IMR-90 (cell line): Measurements from ENCODE around the gene WASF1. TPM values are rescaled to one million over a fixed set of nuclear protein-coding genes. Genes with fewer than 3 reads are reported as not detected.

ENCODE experiments used
- ATAC-seq: fragments of 200-7000 bp; cut with Tn5 transposase; 2 replicates; pipeline ENCODE4 v1.9.1; 2020; ENCODE audit warnings: low read depth, mild to moderate bottlenecking, moderate library complexity
- BruUV-seq: library from RNA; stranded (reverse); fragments of 400-500 nt; replicated peaks from 2 replicates; lab custom pipeline; 2021; lab: Mats Ljungman, UMichigan
- CTCF ChIA-PET: fragments of 300-600 bp; formaldehyde crosslinking; extraction: SDS; loops from one replicate; lab custom pipeline; 2021; ENCODE audit warnings: antibody characterized with exemption; lab: Yijun Ruan, JAX
- POLR2A ChIA-PET: fragments of 300-600 bp; sonication (Branson Sonifier 250); formaldehyde crosslinking; loops from one replicate; lab custom pipeline; 2022; ENCODE audit warnings: antibody characterized with exemption; ENCODE audit not compliant: unreplicated experiment; lab: Charles Lee
- DNase-seq: peaks from one replicate; pipeline ENCODE4 v3.0.0; 2013
- H2AFZ ChIP-seq: replicated peaks from 2 replicates; pipeline ENCODE3; 2013; ENCODE audit warnings: low read length, mild to moderate bottlenecking; ENCODE audit not compliant: poor library complexity
- H2AK5ac ChIP-seq: 2 replicates; pipeline ENCODE4 v1.6.1; 2013; ENCODE audit warnings: low read depth, low read length, inconsistent platforms
- H2AK9ac ChIP-seq: replicated peaks from 2 replicates; pipeline ENCODE3; 2013; ENCODE audit warnings: mild to moderate bottlenecking, low read depth, low read length, moderate library complexity; ENCODE audit not compliant: poor library complexity
- H2BK120ac ChIP-seq: 2 replicates; pipeline ENCODE4 v1.6.1; 2013; ENCODE audit warnings: low read depth, low read length, inconsistent platforms
- H2BK15ac ChIP-seq: 3 replicates; pipeline ENCODE4 v1.6.1; 2013; ENCODE audit warnings: low read depth, low read length, inconsistent platforms
- H2BK20ac ChIP-seq: 2 replicates; pipeline ENCODE4 v1.6.1; 2013; ENCODE audit warnings: low read depth, mild to moderate bottlenecking, inconsistent platforms, low read length, moderate library complexity
- H2BK5ac ChIP-seq: 2 replicates; pipeline ENCODE4 v1.6.1; 2013; ENCODE audit warnings: mild to moderate bottlenecking, low read depth, low read length, inconsistent platforms; ENCODE audit not compliant: poor library complexity, severe bottlenecking
- H3K14ac ChIP-seq: replicated peaks from 2 replicates; pipeline ENCODE4 v1.6.1; 2013; ENCODE audit warnings: low read depth, low read length, inconsistent platforms
- H3K18ac ChIP-seq: 2 replicates; pipeline ENCODE4 v1.6.1; 2013; ENCODE audit warnings: low read depth, low read length, control low read depth
- H3K23ac ChIP-seq: 2 replicates; pipeline ENCODE4 v1.6.1; 2013; ENCODE audit warnings: low read depth, low read length, inconsistent platforms
- H3K27ac ChIP-seq: 2 replicates; pipeline ENCODE4 v1.5.1; 2013; ENCODE audit warnings: mild to moderate bottlenecking, control low read depth, low read length; ENCODE audit not compliant: insufficient read depth
- H3K27me3 ChIP-seq: 2 replicates; pipeline ENCODE4 v1.6.1; 2013; ENCODE audit warnings: low read length; ENCODE audit not compliant: control insufficient read depth, insufficient read depth
- H3K36me3 ChIP-seq: 2 replicates; pipeline ENCODE4 v1.6.1; 2013; ENCODE audit warnings: low read length, mixed read lengths; ENCODE audit not compliant: control insufficient read depth, insufficient read depth
- H3K4ac ChIP-seq: 2 replicates; pipeline ENCODE4 v1.6.1; 2013; ENCODE audit warnings: low read depth, low read length, inconsistent platforms
- H3K4me1 ChIP-seq: 2 replicates; pipeline ENCODE4 v1.6.1; 2013; ENCODE audit warnings: low read length, mixed read lengths; ENCODE audit not compliant: control insufficient read depth, insufficient read depth
- H3K4me2 ChIP-seq: 2 replicates; pipeline ENCODE4 v1.6.1; 2013; ENCODE audit warnings: low read depth, mild to moderate bottlenecking, control low read depth, low read length, moderate library complexity
- H3K4me3 ChIP-seq: 2 replicates; pipeline ENCODE4 v1.5.1; 2013; ENCODE audit warnings: low read depth, mild to moderate bottlenecking, control low read depth, low read length, moderate library complexity; ENCODE audit not compliant: insufficient read depth
- H3K56ac ChIP-seq: 2 replicates; pipeline ENCODE4 v1.6.1; 2013; ENCODE audit warnings: low read length, inconsistent platforms; ENCODE audit not compliant: insufficient read depth; ENCODE audit errors: extremely low read depth
- H3K79me1 ChIP-seq, 2 experiments: 2 replicates each; pipeline ENCODE4 v1.6.1; 2013; ENCODE audit warnings: low read length in 2 of 2, inconsistent platforms in 1 of 2, low read depth in 1 of 2
- H3K9ac ChIP-seq: 2 replicates; pipeline ENCODE4 v1.6.1; 2013; ENCODE audit warnings: low read depth, low read length, control low read depth
- H3K9me1 ChIP-seq: 2 replicates; pipeline ENCODE4 v1.6.1; 2013; ENCODE audit warnings: low read length, inconsistent platforms; ENCODE audit not compliant: insufficient read depth
- H3K9me3 ChIP-seq: 2 replicates; pipeline ENCODE4 v1.6.1; 2013; ENCODE audit warnings: low read length; ENCODE audit not compliant: control insufficient read depth, insufficient read depth
- H4K20me1 ChIP-seq: 2 replicates; pipeline ENCODE4 v1.6.1; 2013; ENCODE audit warnings: low read length, inconsistent platforms; ENCODE audit not compliant: insufficient read depth
- H4K5ac ChIP-seq: 2 replicates; pipeline ENCODE4 v1.6.1; 2013; ENCODE audit warnings: mild to moderate bottlenecking, low read depth, low read length, control low read depth
- H4K8ac ChIP-seq, 2 experiments: 2 replicates each; pipeline ENCODE4 v1.6.1; 2013; ENCODE audit warnings: low read depth in 2 of 2, low read length in 2 of 2, control low read depth in 1 of 2, inconsistent platforms in 1 of 2
- H4K91ac ChIP-seq: 2 replicates; pipeline ENCODE4 v1.6.1; 2013; ENCODE audit warnings: low read depth, low read length, inconsistent platforms; ENCODE audit not compliant: insufficient read depth
- BHLHE40 ChIP-seq: fragments of 150-350 bp; IDR thresholded peaks from 2 replicates; pipeline ENCODE4 v1.6.1; 2016; ENCODE audit warnings: mild to moderate bottlenecking, low read depth, low read length
- CEBPB ChIP-seq: IDR thresholded peaks from 2 replicates; pipeline ENCODE4 v1.6.1; 2012; ENCODE audit warnings: low read depth, low read length, improper control_type of control experiment
- CHD1 ChIP-seq: IDR thresholded peaks from 2 replicates; pipeline ENCODE4 v1.6.1; 2012; ENCODE audit warnings: low read depth, low read length, improper control_type of control experiment
- MAFK ChIP-seq: IDR thresholded peaks from 2 replicates; pipeline ENCODE4 v1.6.1; 2012; ENCODE audit warnings: low read depth, low read length, improper control_type of control experiment
- MXI1 ChIP-seq: IDR thresholded peaks from 2 replicates; pipeline ENCODE4 v1.6.1; 2012; ENCODE audit warnings: low read depth, mild to moderate bottlenecking, low read length, moderate library complexity, borderline replicate concordance
- NFE2L2 ChIP-seq: fragments of 150-350 bp; IDR thresholded peaks from 2 replicates; pipeline ENCODE4 v1.6.1; 2016; ENCODE audit warnings: low read depth, mild to moderate bottlenecking, low read length
- POLR2A ChIP-seq: IDR thresholded peaks from 2 replicates; pipeline ENCODE4 v1.6.1; 2012; ENCODE audit warnings: mild to moderate bottlenecking, low read depth, low read length
- RAD21 ChIP-seq: IDR thresholded peaks from 2 replicates; pipeline ENCODE4 v1.6.1; 2012; ENCODE audit warnings: low read length, improper control_type of control experiment
- RFX5 ChIP-seq: IDR thresholded peaks from 2 replicates; pipeline ENCODE4 v1.8.0; 2012; ENCODE audit warnings: low read depth, mild to moderate bottlenecking, low read length, moderate library complexity
- SMC3 ChIP-seq: fragments of 150-350 bp; IDR thresholded peaks from 2 replicates; pipeline ENCODE4 v1.6.1; 2016; ENCODE audit warnings: low read depth, mild to moderate bottlenecking, antibody characterized with exemption, low read length, moderate library complexity
- USF2 ChIP-seq: fragments of 150-350 bp; IDR thresholded peaks from 2 replicates; pipeline ENCODE4 v1.6.1; 2017; ENCODE audit warnings: mild to moderate bottlenecking, antibody characterized with exemption, low read length, low read depth
- WGBS, 2 experiments: methylation state at CpG; one replicate each; pipeline versions ENCODE4 v1.1.5 to v1.1.7; 2013; ENCODE audit warnings: missing lambda C conversion rate in 2 of 2; ENCODE audit not compliant: insufficient read length in 1 of 2; ENCODE audit errors: extremely low coverage in 2 of 2; 5-methylcytosine and 5-hydroxymethylcytosine counted together
- dilution Hi-C: fragments of 300-500 bp; cut with HindIII; formaldehyde crosslinking; loops from one replicate; pipeline ENCODE4 v1.14.3; 2018; ENCODE audit warnings: low sequenced_read_pairs; ENCODE audit not compliant: unreplicated experiment
- in situ Hi-C: fragments of 300-500 bp; cut with MboI; formaldehyde crosslinking; loops from 3 replicates; pipeline ENCODE4 v1.14.3; 2019; ENCODE audit warnings: low sequenced_read_pairs, inconsistent platforms, mixed read lengths
- intact Hi-C: fragments of 100-400 bp; cut with micrococcal nuclease; formaldehyde crosslinking; loops from 2 replicates; pipeline ENCODE4 v1.10.0; 2022
- polyA plus RNA-seq, 3 experiments: library from polyadenylated mRNA; depleted of rRNA; stranded (reverse); fragments of >200 nt; gene quantifications; 2 replicates each; pipeline ENCODE4 v1.2.3, GENCODE V29; 2012; ENCODE audit warnings: low replicate concordance in 1 of 3
- total RNA-seq: library from RNA; depleted of rRNA; stranded (reverse); fragments of >200 nt; gene quantifications from 2 replicates; pipeline ENCODE4 v1.2.3, GENCODE V29; 2012
- TF ChIP-seq, protein P1 (sequence below): fragments of 150-350 bp; IDR thresholded peaks from 2 replicates; pipeline ENCODE4 v1.6.1; 2016; ENCODE audit warnings: low read depth, mild to moderate bottlenecking, low read length, moderate library complexity, borderline replicate concordance
- TF ChIP-seq, protein P2 (sequence below): conservative IDR thresholded peaks from 2 replicates; pipeline ENCODE4 v1.5.1; 2012; ENCODE audit warnings: mild to moderate bottlenecking, low read depth, low read length, improper control_type of control experiment

WASF1 gene
- total and polyA plus RNA-seq, 2 of the 4 experiments (the other 2 are of a cell fraction), result 3.0 to 17.3 TPM

GRCh38 chr6:110147870-110148269 is 31.6 kb downstream of the WASF1 start:
- DNase-seq, result no peak
- Histone ChIP-seq H2BK5ac (no peak overlapping the region), H3K56ac (no peak overlapping the region), H4K91ac (no peak overlapping the region), H4K5ac (no peak overlapping the region), H3K4me3 (no peak overlapping the region), H3K36me3 (no peaks in the 10 kb centered on the region), H3K4me1 (no peaks in the 10 kb centered on the region), H3K9me3 (no peaks in the 10 kb centered on the region), H3K9ac (no peak overlapping the region), H2AFZ (no peak overlapping the region), H2BK20ac (no peak overlapping the region), H3K27ac (no peak overlapping the region), H3K9me1 (no peaks in the 10 kb centered on the region), H3K18ac (no peak overlapping the region), H3K4ac (no peak overlapping the region), H2AK5ac (no peak overlapping the region), H2BK15ac (no peak overlapping the region), H3K23ac (no peak overlapping the region), H3K4me2 (no peak overlapping the region), H2BK120ac (no peak overlapping the region), H4K20me1 (no peaks in the 10 kb centered on the region), H3K14ac (no peak overlapping the region), H3K27me3 (no peaks in the 10 kb centered on the region), H4K8ac (no peak overlapping the region), H3K79me1 (peaks cover 0 to 2% of the 10 kb centered on the region in 2 experiments; a peak in 1 of 4 replicates), H2AK9ac (no peak overlapping the region)
- WGBS, 2 experiments, result no CpG with 5 or more reads among the region's 3 CpGs
- BruUV-seq, result no TSS peak
- ChIA-PET POLR2A (no interaction called here), CTCF (no interaction called here)
- TF ChIP-seq CEBPB (no peak), CHD1 (no peak), RFX5 (no peak), MAFK (no peak), SMC3 (no peak), BHLHE40 (no peak), USF2 (no peak), NFE2L2 (no peak), MXI1 (no peak), RAD21 (no peak), POLR2A (no peak)
- TF ChIP-seq, protein P1, sequence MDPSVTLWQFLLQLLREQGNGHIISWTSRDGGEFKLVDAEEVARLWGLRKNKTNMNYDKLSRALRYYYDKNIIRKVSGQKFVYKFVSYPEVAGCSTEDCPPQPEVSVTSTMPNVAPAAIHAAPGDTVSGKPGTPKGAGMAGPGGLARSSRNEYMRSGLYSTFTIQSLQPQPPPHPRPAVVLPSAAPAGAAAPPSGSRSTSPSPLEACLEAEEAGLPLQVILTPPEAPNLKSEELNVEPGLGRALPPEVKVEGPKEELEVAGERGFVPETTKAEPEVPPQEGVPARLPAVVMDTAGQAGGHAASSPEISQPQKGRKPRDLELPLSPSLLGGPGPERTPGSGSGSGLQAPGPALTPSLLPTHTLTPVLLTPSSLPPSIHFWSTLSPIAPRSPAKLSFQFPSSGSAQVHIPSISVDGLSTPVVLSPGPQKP, result no peak
- TF ChIP-seq, protein P2, sequence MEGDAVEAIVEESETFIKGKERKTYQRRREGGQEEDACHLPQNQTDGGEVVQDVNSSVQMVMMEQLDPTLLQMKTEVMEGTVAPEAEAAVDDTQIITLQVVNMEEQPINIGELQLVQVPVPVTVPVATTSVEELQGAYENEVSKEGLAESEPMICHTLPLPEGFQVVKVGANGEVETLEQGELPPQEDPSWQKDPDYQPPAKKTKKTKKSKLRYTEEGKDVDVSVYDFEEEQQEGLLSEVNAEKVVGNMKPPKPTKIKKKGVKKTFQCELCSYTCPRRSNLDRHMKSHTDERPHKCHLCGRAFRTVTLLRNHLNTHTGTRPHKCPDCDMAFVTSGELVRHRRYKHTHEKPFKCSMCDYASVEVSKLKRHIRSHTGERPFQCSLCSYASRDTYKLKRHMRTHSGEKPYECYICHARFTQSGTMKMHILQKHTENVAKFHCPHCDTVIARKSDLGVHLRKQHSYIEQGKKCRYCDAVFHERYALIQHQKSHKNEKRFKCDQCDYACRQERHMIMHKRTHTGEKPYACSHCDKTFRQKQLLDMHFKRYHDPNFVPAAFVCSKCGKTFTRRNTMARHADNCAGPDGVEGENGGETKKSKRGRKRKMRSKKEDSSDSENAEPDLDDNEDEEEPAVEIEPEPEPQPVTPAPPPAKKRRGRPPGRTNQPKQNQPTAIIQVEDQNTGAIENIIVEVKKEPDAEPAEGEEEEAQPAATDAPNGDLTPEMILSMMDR, result no peak
- ATAC-seq, result no peak
- intact Hi-C loops (no loop called here), dilution Hi-C loops (no loop called here), in situ Hi-C loops (no loop called here)
